Measurements from ENCODE around the gene TSPAN5.
A peak's percentile ranks its signal among the peaks of the same experiment; 100 is the strongest.

TSPAN5 gene

DNA sequence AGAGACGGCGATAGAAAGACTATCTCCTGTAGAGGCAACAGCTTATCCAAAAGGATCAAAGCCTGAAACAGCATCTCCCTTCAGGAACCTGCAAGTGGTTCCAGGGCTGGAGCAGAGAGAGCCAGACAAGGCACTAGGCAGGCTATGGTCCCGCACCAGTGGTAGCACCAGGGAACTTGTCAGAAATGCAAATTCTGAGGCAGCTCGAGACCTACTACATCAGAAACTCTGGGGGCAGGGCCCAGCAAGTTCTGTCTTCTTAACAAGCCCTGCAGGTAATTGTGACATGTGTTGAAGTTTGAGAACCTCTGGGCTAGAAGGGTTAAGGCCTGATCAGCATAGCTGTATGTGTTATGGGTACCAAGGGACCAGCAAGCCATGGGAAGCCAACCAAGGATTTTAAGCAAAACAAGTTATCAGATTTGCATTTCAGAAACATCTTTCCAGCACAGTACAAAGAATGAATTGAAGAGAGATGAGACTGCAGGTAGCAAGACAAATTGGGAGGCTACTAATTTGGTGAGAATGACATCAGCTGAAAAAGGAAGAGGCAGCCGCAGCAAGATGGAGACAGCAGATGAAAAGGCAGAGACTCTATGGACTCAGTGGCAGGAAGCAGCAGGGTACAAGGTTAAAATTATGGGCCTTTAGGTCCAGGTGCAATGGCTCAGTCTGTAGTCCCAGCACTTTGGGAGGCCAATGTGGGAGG is 139.7 kb downstream of the TSPAN5 start:
- Histone ChIP-seq H3K9ac (ENCODE audit: low read depth, low read length) (no peak overlapping the region), H3K27me3 (ENCODE audit: insufficient read depth, low read length) (no peaks in the 10 kb centered on the region), H3K27ac (ENCODE audit: low read length) (no peak overlapping the region), H3K36me3 (ENCODE audit: insufficient read depth, low read depth, low read length) (no peaks in the 10 kb centered on the region), H3K4me3 (ENCODE audit: low read length) (no peak overlapping the region), H3K9me3 (ENCODE audit: insufficient read depth, low read depth, low read length) (peaks cover 2% of the 10 kb centered on the region), H3K4me1 (ENCODE audit: insufficient read depth, low read length) (peaks cover 21% of the 10 kb centered on the region)

DNA sequence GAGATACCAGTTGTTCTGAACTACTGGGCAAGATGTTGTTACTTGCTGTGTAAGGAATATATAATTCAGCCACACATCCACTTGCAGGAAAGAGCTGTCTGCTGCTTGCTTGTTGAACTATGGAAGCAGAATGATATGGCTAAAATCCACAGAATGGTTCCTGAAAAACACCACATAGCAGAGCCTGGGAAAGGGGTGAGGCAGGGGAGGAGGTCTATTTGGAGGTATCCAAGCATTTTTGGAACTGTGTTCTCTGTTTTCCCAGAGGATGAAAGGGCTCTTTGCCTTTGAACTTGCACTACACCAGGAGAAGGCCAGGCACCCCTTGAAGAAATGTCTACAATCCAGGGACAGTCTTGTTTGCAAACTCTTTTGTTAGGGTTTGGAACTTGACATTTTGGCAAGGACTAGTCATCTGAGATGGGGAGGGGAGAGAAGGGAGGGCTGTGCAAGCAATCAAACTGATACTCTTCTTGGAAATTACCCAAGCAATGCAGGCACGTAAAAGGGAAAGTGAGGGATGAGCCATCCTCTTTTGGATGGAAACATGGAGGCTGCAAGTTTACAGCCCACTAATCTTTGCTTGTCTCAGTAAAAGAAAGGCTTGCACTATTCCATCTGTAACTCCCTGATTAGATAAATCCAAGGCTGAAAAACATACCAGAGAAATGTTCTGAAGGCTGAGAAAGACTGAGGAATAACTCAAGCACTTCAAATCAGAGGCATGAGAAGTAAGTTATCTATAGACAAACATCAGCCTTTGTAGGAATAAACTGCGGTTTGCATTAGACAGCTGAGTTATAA is 141.0 kb downstream of the TSPAN5 start:
- Histone ChIP-seq H3K4me1 (ENCODE audit: insufficient read depth, low read length) (peaks cover 21% of the 10 kb centered on the region), H3K4me3 (ENCODE audit: low read length) (no peak overlapping the region), H3K36me3 (ENCODE audit: insufficient read depth, low read depth, low read length) (no peaks in the 10 kb centered on the region), H3K27ac (ENCODE audit: low read length) (no peak overlapping the region), H3K27me3 (ENCODE audit: insufficient read depth, low read length) (no peaks in the 10 kb centered on the region), H3K9ac (ENCODE audit: low read depth, low read length) (no peak overlapping the region), H3K9me3 (ENCODE audit: insufficient read depth, low read depth, low read length) (peaks cover 2% of the 10 kb centered on the region)

DNA sequence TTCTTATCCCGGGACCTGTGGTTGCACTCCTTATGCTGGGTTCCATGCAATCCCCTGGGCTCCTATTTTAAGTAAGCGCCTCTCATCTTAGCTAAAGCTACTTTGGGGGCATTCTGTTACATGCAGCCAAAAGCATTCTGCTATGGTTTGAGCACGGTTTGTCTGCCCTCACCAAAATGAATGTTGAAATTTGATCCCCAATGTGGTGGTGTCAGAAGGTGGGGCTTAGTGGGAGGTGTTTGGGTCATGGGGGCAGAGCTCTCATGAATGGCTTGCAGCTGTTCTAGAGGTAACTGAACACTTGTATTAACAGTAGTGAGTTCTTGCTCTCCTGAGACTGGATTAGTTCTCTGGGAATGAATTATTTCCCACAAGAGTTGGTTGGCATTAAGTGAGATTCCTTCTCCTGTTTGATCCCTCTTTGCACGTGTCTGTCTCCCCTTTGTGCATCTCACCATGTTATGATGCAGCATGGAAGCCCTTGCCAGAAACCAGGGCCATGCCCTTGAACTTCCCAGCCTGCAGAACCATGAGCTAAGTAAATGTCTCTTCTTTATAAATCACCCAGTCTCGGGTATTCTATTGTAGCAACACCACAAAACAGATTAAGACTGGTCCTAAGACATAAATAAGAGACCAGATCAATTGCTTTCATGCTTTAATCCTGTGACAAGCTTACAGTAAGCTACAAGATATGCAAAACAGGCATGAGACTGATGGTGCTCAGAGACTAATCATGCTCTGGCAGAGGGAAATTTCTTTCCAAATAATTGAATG is 141.8 kb downstream of the TSPAN5 start:
- Histone ChIP-seq H3K27me3 (ENCODE audit: insufficient read depth, low read length) (no peaks in the 10 kb centered on the region), H3K9ac (ENCODE audit: low read depth, low read length) (no peak overlapping the region), H3K9me3 (ENCODE audit: insufficient read depth, low read depth, low read length) (peaks cover 2% of the 10 kb centered on the region), H3K4me3 (ENCODE audit: low read length) (no peak overlapping the region), H3K36me3 (ENCODE audit: insufficient read depth, low read depth, low read length) (no peaks in the 10 kb centered on the region), H3K27ac (ENCODE audit: low read length) (no peak overlapping the region), H3K4me1 (ENCODE audit: insufficient read depth, low read length) (peaks cover 21% of the 10 kb centered on the region)

DNA sequence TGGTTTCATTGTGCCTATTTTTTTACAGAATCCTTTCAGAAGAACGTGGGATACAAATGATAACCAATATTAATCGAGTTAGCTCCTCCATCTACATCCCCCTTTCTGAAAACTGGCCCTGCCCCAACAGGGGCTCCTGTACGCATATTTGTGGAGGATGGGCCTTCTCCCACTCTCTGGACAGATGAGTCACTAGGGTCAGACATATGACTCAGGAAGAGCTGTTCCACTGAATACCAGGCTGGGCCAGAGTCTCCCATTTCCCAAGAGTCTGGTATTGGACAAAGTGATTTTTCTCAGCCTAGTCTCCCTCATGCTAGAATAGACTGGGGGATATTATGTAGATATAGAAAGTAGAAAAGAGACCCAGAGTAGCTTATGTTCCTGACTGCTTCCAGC is 142.4 kb downstream of the TSPAN5 start:
- Histone ChIP-seq H3K27ac (ENCODE audit: low read length) (no peak overlapping the region), H3K27me3 (ENCODE audit: insufficient read depth, low read length) (no peaks in the 10 kb centered on the region), H3K4me1 (ENCODE audit: insufficient read depth, low read length) (peaks cover 21% of the 10 kb centered on the region), H3K9ac (ENCODE audit: low read depth, low read length) (no peak overlapping the region), H3K36me3 (ENCODE audit: insufficient read depth, low read depth, low read length) (no peaks in the 10 kb centered on the region), H3K9me3 (ENCODE audit: insufficient read depth, low read depth, low read length) (peaks cover 2% of the 10 kb centered on the region), H3K4me3 (ENCODE audit: low read length) (no peak overlapping the region)

DNA sequence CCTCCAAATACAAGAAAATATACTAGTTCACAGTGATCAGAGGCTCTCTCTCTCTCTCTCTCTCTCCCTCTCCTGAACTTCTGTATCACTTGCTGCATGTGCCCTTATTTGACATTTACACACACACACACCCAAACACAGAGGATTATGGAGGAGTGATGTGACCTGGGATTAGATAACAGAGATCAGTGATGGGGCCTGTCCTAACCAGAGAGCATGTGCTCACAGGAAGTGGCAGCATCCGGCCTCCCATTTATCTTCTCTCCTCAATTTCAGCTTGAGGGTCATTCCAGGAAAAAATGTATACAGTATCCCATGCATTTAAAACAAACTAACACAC is 143.0 kb downstream of the TSPAN5 start:
- H3K9ac ChIP-seq (ENCODE audit: low read depth, low read length), result peak overlapping the region; percentile 18; the same call in 1 of the 2 replicates
- H3K27ac ChIP-seq (ENCODE audit: low read length), result no peak overlapping the region

DNA sequence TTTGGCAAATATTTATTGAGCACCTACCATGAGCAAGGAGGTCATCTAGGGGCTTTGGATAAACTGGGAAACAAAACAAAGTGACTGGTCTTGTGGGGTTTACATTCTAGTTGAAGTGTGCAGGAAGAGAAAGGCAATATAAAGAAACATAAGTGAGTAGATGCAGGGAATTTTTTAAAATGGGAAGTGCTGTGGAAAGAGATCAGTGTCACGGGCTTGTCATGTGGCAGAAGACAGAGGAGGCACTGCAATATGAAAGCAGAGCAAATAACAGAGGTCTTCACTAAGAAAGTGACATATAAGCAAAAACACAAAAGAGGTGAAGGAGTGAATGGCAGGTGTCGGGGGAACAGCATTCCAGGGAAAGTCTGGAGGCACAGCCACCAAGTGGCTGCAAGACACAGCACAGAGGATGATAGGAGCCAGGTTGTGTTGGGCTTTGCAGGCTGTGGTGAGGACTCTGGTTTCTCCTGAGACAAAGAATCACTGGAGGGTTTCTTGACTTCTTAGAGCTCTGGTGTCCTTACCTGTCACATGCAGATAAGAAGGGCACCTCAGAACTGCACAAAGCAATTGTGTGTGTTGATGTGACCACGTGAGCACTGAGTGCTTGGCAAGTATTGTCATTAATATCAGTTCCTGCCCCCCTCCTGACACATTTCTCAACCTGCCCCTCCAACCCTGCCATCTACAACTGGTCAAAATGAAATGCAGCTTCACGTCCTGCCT is 143.5 kb downstream of the TSPAN5 start:
- Histone ChIP-seq H3K4me1 (ENCODE audit: insufficient read depth, low read length) (peaks cover 21% of the 10 kb centered on the region), H3K27ac (ENCODE audit: low read length) (no peak overlapping the region), H3K27me3 (ENCODE audit: insufficient read depth, low read length) (no peaks in the 10 kb centered on the region), H3K4me3 (ENCODE audit: low read length) (no peak overlapping the region), H3K36me3 (ENCODE audit: insufficient read depth, low read depth, low read length) (no peaks in the 10 kb centered on the region), H3K9ac (ENCODE audit: low read depth, low read length) (peak overlapping the region; percentile 18; the same call in 1 of the 2 replicates), H3K9me3 (ENCODE audit: insufficient read depth, low read depth, low read length) (peaks cover 2% of the 10 kb centered on the region)

More for the DNA sequence above, 143.0 kb downstream of the TSPAN5 start:
- Histone ChIP-seq H3K4me3 (ENCODE audit: low read length) (no peak overlapping the region), H3K9me3 (ENCODE audit: insufficient read depth, low read depth, low read length) (peaks cover 2% of the 10 kb centered on the region), H3K36me3 (ENCODE audit: insufficient read depth, low read depth, low read length) (no peaks in the 10 kb centered on the region), H3K27me3 (ENCODE audit: insufficient read depth, low read length) (no peaks in the 10 kb centered on the region), H3K4me1 (ENCODE audit: insufficient read depth, low read length) (peaks cover 21% of the 10 kb centered on the region)

DNA sequence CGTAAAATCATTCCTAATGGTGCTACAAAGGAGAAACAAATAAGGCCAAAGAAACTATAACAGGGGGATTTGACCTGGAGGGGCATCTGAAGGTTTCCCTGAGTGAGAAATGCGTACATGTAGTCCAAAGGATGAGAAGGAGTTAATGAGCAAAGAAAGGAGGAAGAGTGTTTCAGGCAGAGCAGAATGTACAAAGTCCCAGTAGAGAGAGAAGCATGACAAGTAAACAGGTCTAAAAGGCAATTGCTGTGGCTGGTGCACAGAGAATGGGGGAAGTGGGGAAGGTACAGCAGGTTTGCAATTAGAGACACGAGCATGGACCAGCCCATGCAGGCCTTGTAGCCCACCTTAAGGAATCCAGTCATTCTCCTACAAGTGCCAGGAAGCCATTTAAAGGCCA is 145.5 kb downstream of the TSPAN5 start:
- Histone ChIP-seq H3K27me3 (ENCODE audit: insufficient read depth, low read length) (no peaks in the 10 kb centered on the region), H3K36me3 (ENCODE audit: insufficient read depth, low read depth, low read length) (no peaks in the 10 kb centered on the region), H3K27ac (ENCODE audit: low read length) (no peak overlapping the region), H3K9me3 (ENCODE audit: insufficient read depth, low read depth, low read length) (peaks cover 2% of the 10 kb centered on the region), H3K9ac (ENCODE audit: low read depth, low read length) (no peak overlapping the region), H3K4me3 (ENCODE audit: low read length) (no peak overlapping the region), H3K4me1 (ENCODE audit: insufficient read depth, low read length) (peaks cover 22% of the 10 kb centered on the region)

DNA sequence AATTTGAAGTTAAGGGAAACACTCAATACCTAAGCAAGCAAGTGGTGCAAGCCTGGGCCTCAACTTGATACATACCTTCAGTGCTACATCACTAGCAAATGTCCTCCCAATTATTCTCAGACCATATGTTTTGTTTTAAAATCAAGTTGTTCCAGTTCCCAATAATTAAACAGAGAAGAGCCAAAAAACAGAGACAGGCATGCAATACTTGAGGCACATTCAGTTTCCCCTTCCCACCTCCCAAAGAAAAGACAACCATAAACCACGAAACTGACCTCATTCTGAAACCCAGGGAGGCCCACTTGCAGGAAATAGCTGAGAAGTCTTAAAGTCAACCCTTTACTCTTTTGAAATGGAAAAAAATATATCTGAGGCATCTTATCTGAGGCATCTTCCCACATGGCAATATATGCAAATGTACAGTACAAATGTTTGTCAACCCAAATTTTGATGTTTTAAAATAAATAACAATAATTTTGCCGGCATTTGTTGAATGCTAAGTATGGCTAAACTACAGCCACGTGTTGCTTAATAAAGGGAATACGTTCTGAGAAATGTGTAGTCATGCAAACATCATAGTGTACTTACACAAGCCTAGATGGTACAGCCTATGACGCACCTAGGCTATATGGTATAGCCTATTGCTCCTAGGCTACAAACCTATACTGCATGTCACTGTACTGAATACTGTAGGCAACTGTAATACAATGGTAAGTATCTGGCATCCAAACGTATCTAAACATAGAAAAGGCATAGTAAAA is 147.5 kb downstream of the TSPAN5 start:
- Histone ChIP-seq H3K4me1 (ENCODE audit: insufficient read depth, low read length) (peaks cover 25% of the 10 kb centered on the region), H3K9me3 (ENCODE audit: insufficient read depth, low read depth, low read length) (no peaks in the 10 kb centered on the region), H3K4me3 (ENCODE audit: low read length) (no peak overlapping the region), H3K27ac (ENCODE audit: low read length) (no peak overlapping the region), H3K36me3 (ENCODE audit: insufficient read depth, low read depth, low read length) (no peaks in the 10 kb centered on the region), H3K27me3 (ENCODE audit: insufficient read depth, low read length) (no peaks in the 10 kb centered on the region), H3K9ac (ENCODE audit: low read depth, low read length) (no peak overlapping the region)

DNA sequence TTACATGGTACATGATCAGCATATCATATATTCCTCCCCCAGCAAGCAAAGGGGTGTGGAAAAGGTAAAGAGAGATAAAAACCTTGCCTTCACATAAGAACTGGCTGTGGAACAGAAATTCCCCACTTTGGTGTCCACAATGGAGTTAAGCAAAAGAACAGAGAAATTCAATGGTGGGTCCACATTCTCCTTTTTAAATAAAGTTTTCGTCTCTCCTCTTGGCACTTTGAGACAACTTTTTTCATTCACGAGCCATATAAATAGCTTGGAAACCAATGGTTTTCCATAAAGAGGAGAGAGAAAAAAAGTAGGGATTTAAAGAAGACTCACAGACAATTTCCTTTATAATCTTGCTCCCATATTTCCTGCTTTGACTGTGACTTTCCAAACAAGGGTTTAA is 148.1 kb downstream of the TSPAN5 start:
- H3K36me3 ChIP-seq (ENCODE audit: insufficient read depth, low read depth, low read length), result no peaks in the 10 kb centered on the region
- H3K9ac ChIP-seq (ENCODE audit: low read depth, low read length), result no peak overlapping the region

DNA sequence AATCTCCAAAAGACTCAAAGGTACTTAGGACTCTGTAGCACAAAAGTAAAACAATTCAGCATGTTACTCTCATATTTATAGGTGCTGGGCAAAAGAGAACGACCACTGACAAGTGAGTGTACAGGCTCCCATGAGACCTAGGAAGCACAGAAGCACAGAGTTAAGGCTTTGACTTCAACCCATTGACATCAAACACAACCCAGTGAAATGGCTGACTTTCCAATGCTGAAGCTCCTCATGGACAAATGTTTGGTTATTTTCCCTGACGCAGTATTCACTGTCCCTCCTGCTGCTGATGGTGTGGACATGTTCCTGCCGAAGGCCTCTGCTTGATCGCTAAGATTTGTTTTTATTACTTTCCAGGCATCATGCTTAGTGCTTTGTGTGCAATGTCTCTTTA is 148.7 kb downstream of the TSPAN5 start:
- Histone ChIP-seq H3K4me3 (ENCODE audit: low read length) (no peak overlapping the region), H3K9ac (ENCODE audit: low read depth, low read length) (no peak overlapping the region), H3K27me3 (ENCODE audit: insufficient read depth, low read length) (no peaks in the 10 kb centered on the region), H3K27ac (ENCODE audit: low read length) (no peak overlapping the region), H3K36me3 (ENCODE audit: insufficient read depth, low read depth, low read length) (no peaks in the 10 kb centered on the region), H3K4me1 (ENCODE audit: insufficient read depth, low read length) (peaks cover 18% of the 10 kb centered on the region), H3K9me3 (ENCODE audit: insufficient read depth, low read depth, low read length) (no peaks in the 10 kb centered on the region)

More for the DNA sequence above, 148.1 kb downstream of the TSPAN5 start:
- peaks cover 24% of the 10 kb centered on the region for H3K4me1 ChIP-seq (ENCODE audit: insufficient read depth, low read length)
- no peaks in the 10 kb centered on the region for H3K9me3 ChIP-seq (ENCODE audit: insufficient read depth, low read depth, low read length)
- no peaks in the 10 kb centered on the region for H3K27me3 ChIP-seq (ENCODE audit: insufficient read depth, low read length)
- H3K27ac ChIP-seq (ENCODE audit: low read length), result no peak overlapping the region
- H3K4me3 ChIP-seq (ENCODE audit: low read length), result no peak overlapping the region
